Ovary (tissue), 3 donors: ENCODE results near the gene MFSD6L.

Experiments used
- EP300 ChIP-seq: sonication (generic); formaldehyde crosslinking; IDR thresholded peaks from one replicate; pipeline ENCODE4 v1.6.1; 2017; ENCODE audit warnings: antibody characterized with exemption
- TF ChIP-seq, protein P1 (sequence below), 3 donors: fragments of 450-650 bp in 2 of 3; fragments of 200-600 bp in 1 of 3; IDR thresholded peaks; one replicate each; pipeline versions ENCODE4 v1.5.1 to v1.8.0; 2016 to 2022; ENCODE audit warnings: antibody characterized with exemption in 3 of 3, mild to moderate bottlenecking in 1 of 3
- donor health status: DM: no; HTN: no; CAD: no.

DNA sequence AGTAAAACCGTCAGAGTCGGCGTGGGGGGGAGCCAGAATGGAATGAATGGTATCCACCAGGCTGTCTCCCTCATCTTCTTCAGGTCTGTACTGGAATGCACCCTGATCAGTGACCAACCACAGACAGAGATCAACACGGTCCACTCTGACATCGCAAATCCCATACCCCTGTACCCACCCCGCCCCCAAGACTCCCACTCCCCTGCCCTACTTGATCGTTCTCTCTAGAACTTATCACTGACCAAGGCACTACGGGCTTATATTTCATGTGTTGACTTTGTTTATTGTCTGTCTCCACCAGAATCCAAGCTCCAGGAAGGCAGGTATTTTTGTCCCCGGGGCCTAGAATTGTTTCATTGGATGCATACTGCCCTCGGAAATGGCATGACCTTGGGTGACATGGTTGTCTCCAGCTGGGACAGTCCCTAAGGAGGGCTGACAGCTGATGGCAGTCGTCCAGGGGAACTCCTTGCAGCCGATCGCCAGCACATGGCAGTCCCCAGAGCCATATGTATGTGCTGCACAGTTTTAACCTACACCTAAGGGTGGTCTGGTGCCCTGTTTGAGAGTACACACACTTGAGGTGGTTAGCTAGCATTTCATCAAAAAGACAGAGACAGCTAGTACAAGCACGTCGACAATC is 526 bp upstream of the MFSD6L start:
- no peak for TF ChIP-seq EP300
- TF ChIP-seq, protein P1, sequence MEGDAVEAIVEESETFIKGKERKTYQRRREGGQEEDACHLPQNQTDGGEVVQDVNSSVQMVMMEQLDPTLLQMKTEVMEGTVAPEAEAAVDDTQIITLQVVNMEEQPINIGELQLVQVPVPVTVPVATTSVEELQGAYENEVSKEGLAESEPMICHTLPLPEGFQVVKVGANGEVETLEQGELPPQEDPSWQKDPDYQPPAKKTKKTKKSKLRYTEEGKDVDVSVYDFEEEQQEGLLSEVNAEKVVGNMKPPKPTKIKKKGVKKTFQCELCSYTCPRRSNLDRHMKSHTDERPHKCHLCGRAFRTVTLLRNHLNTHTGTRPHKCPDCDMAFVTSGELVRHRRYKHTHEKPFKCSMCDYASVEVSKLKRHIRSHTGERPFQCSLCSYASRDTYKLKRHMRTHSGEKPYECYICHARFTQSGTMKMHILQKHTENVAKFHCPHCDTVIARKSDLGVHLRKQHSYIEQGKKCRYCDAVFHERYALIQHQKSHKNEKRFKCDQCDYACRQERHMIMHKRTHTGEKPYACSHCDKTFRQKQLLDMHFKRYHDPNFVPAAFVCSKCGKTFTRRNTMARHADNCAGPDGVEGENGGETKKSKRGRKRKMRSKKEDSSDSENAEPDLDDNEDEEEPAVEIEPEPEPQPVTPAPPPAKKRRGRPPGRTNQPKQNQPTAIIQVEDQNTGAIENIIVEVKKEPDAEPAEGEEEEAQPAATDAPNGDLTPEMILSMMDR (IDR thresholded peaks at IDR 0.05), result no peak
